ENCODE results near the gene WWOX. TPM values are rescaled to one million over a fixed set of nuclear protein-coding genes. Genes with fewer than 3 reads are reported as not detected.
"Not testable (repeated sequence)": the region's sequence is repeated elsewhere in the genome, so short reads cannot be mapped to it uniquely, and the experiment has no call there.

Gene WWOX
- total RNA-seq, 1 donor: 24.2 TPM

- H3K4me3 ChIP-seq (ENCODE audit: low read depth, low read length): no peak overlapping the region
- TF ChIP-seq CTCF (IDR thresholded peaks at IDR 0.05; ENCODE audit: insufficient read depth, low read length): no peak
Observed at GRCh38 chr16:78599271-78599670, 499.8 kb downstream of the WWOX start.

GRCh38 chr16:78604423-78605062 is 505.1 kb downstream of the WWOX start:
- not testable (repeated sequence) for DNase-seq (ENCODE audit: low read depth)

More at GRCh38 chr16:78599271-78599670, 499.8 kb downstream of the WWOX start:
- DNase-seq (ENCODE audit: low read depth): no peak

GRCh38 chr16:78605548-78606101 is 506.2 kb downstream of the WWOX start:
- DNase-seq (ENCODE audit: low read depth): no peak
- no peak for TF ChIP-seq CTCF (IDR thresholded peaks at IDR 0.05; ENCODE audit: insufficient read depth, low read length)

More at GRCh38 chr16:78604423-78605062, 505.1 kb downstream of the WWOX start:
- H3K4me3 ChIP-seq (ENCODE audit: low read depth, low read length): not testable (repeated sequence)

GRCh38 chr16:78606545-78606944 is 507.1 kb downstream of the WWOX start:
- DNase-seq (ENCODE audit: low read depth): no peak
- TF ChIP-seq CTCF (IDR thresholded peaks at IDR 0.05; ENCODE audit: insufficient read depth, low read length): no peak
- H3K4me3 ChIP-seq (ENCODE audit: low read depth, low read length): no peak overlapping the region

More at GRCh38 chr16:78605548-78606101, 506.2 kb downstream of the WWOX start:
- H3K4me3 ChIP-seq (ENCODE audit: low read depth, low read length): no peak overlapping the region

- no peak for DNase-seq (ENCODE audit: low read depth)
- TF ChIP-seq CTCF (IDR thresholded peaks at IDR 0.05; ENCODE audit: insufficient read depth, low read length): no peak
- no peak overlapping the region for H3K4me3 ChIP-seq (ENCODE audit: low read depth, low read length)
Observed at GRCh38 chr16:78607022-78607421, 507.6 kb downstream of the WWOX start.

- H3K4me3 ChIP-seq (ENCODE audit: low read depth, low read length): no peak overlapping the region
- DNase-seq (ENCODE audit: low read depth): no peak
- no peak for TF ChIP-seq CTCF (IDR thresholded peaks at IDR 0.05; ENCODE audit: insufficient read depth, low read length)
Observed at GRCh38 chr16:78607465-78607864, 508.0 kb downstream of the WWOX start.

GRCh38 chr16:78608305-78608776 is 508.9 kb downstream of the WWOX start:
- no peak for TF ChIP-seq CTCF (IDR thresholded peaks at IDR 0.05; ENCODE audit: insufficient read depth, low read length)
- H3K4me3 ChIP-seq (ENCODE audit: low read depth, low read length): no peak overlapping the region
- no peak for DNase-seq (ENCODE audit: low read depth)
